ENCODE data around the gene TRAF4.

TRAF4 gene

GRCh38 chr17:28712032-28712704 is 31.6 kb upstream of the TRAF4 start:
- Histone ChIP-seq H3K36me3 (ENCODE audit: control insufficient read depth, insufficient read depth, low read length) (no peaks in the 10 kb centered on the region), H3K27me3 (replicated peaks; ENCODE audit: control insufficient read depth, insufficient read depth, low read length) (no peaks in the 10 kb centered on the region), H3K4me3 (replicated peaks; ENCODE audit: low read depth, low read length) (peak overlapping the region; percentile 73)
- peak; percentile 16 for TF ChIP-seq CTCF (IDR thresholded peaks at IDR 0.05; ENCODE audit: insufficient read depth, low read length, poor library complexity, severe bottlenecking)
- DNase-seq (ENCODE audit: extremely low read depth, insufficient read length) = peak; percentile 75

- Histone ChIP-seq H3K27me3 (replicated peaks; ENCODE audit: control insufficient read depth, insufficient read depth, low read length) (no peaks in the 10 kb centered on the region), H3K4me3 (replicated peaks; ENCODE audit: low read depth, low read length) (no peak overlapping the region), H3K36me3 (ENCODE audit: control insufficient read depth, insufficient read depth, low read length) (no peaks in the 10 kb centered on the region)
- DNase-seq (ENCODE audit: extremely low read depth, insufficient read length) = no peak
- TF ChIP-seq CTCF (IDR thresholded peaks at IDR 0.05; ENCODE audit: insufficient read depth, low read length, poor library complexity, severe bottlenecking) = no peak
Observed at GRCh38 chr17:28712705-28713415, 31.0 kb upstream of the TRAF4 start.

- no peaks in the 10 kb centered on the region for H3K36me3 ChIP-seq (ENCODE audit: control insufficient read depth, insufficient read depth, low read length)
- no peaks in the 10 kb centered on the region; the same call in 1 of the 2 replicates for H3K27me3 ChIP-seq (replicated peaks; ENCODE audit: control insufficient read depth, insufficient read depth, low read length)
- no peak overlapping the region for H3K4me3 ChIP-seq (replicated peaks; ENCODE audit: low read depth, low read length)
- TF ChIP-seq CTCF (IDR thresholded peaks at IDR 0.05; ENCODE audit: insufficient read depth, low read length, poor library complexity, severe bottlenecking) = no peak
- no peak for DNase-seq (ENCODE audit: extremely low read depth, insufficient read length)
Observed at GRCh38 chr17:28714281-28714680, 29.5 kb upstream of the TRAF4 start.

DNA sequence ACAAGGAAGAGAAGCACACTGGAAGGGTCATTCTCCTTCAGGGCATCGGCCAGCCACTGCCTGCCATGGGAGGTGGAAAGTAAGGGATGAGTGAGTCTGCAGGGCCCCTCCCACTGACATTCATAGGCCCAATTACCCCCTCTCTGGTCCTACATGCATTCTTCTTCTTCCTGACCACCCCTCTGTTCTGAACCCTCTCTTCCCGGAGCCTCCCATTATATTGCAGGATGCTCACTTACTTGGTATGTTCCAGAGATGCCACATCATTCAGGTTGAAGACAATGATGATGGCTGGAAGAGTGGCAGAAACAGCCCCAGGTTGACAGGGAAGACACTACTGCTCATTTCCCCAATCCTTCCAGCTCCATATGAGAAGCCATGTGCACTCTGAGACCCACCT is 28.6 kb upstream of the TRAF4 start:
- H3K27me3 ChIP-seq (replicated peaks; ENCODE audit: control insufficient read depth, insufficient read depth, low read length) = no peaks in the 10 kb centered on the region; the same call in 1 of the 2 replicates
- no peaks in the 10 kb centered on the region for H3K36me3 ChIP-seq (ENCODE audit: control insufficient read depth, insufficient read depth, low read length)
- no peak for DNase-seq (ENCODE audit: extremely low read depth, insufficient read length)
- H3K4me3 ChIP-seq (replicated peaks; ENCODE audit: low read depth, low read length) = no peak overlapping the region
- no peak for TF ChIP-seq CTCF (IDR thresholded peaks at IDR 0.05; ENCODE audit: insufficient read depth, low read length, poor library complexity, severe bottlenecking)

GRCh38 chr17:28716740-28717577 is 26.9 kb upstream of the TRAF4 start:
- Histone ChIP-seq H3K27me3 (replicated peaks; ENCODE audit: control insufficient read depth, insufficient read depth, low read length) (no peaks in the 10 kb centered on the region; the same call in 1 of the 2 replicates), H3K36me3 (ENCODE audit: control insufficient read depth, insufficient read depth, low read length) (peaks cover 10% of the 10 kb centered on the region), H3K4me3 (replicated peaks; ENCODE audit: low read depth, low read length) (no peak overlapping the region)
- DNase-seq (ENCODE audit: extremely low read depth, insufficient read length) = peak; percentile 63
- TF ChIP-seq CTCF (IDR thresholded peaks at IDR 0.05; ENCODE audit: insufficient read depth, low read length, poor library complexity, severe bottlenecking) = no peak

Data from GM06990 (cell line).